Neural cell (in vitro differentiated cells): ENCODE data around the gene CDH4.

Experiments
- EP300 ChIP-seq: fragments of 450-650 bp; conservative IDR thresholded peaks from 2 replicates; pipeline ENCODE4 v1.6.1; 2014; ENCODE audit warnings: antibody characterized with exemption, mild to moderate bottlenecking, moderate library complexity; ENCODE audit not compliant: poor library complexity, severe bottlenecking
- EZH2 ChIP-seq: fragments of 200-600, 300-800 bp; shearing (Covaris generic), sonication (generic); IDR thresholded peaks from 2 replicates; pipeline ENCODE4 v1.6.1; 2014; ENCODE audit warnings: antibody characterized with exemption, low read length, borderline replicate concordance, mild to moderate bottlenecking; ENCODE audit not compliant: insufficient read depth, poor library complexity, severe bottlenecking
- MXI1 ChIP-seq: fragments of 450-650 bp; conservative IDR thresholded peaks from 2 replicates; pipeline ENCODE4 v1.6.1; 2014; ENCODE audit warnings: antibody characterized with exemption, mild to moderate bottlenecking; ENCODE audit not compliant: poor library complexity, severe bottlenecking
- RAD21 ChIP-seq: fragments of 450-650 bp; conservative IDR thresholded peaks from 2 replicates; pipeline ENCODE4 v1.6.1; 2014; ENCODE audit warnings: antibody characterized with exemption, mild to moderate bottlenecking, moderate library complexity
- TF ChIP-seq, protein P1 (sequence below): fragments of 450-650 bp; IDR thresholded peaks from 2 replicates; pipeline ENCODE4 v1.5.1; 2014; ENCODE audit warnings: antibody characterized with exemption, mild to moderate bottlenecking, moderate library complexity; ENCODE audit not compliant: poor library complexity, severe bottlenecking

DNA sequence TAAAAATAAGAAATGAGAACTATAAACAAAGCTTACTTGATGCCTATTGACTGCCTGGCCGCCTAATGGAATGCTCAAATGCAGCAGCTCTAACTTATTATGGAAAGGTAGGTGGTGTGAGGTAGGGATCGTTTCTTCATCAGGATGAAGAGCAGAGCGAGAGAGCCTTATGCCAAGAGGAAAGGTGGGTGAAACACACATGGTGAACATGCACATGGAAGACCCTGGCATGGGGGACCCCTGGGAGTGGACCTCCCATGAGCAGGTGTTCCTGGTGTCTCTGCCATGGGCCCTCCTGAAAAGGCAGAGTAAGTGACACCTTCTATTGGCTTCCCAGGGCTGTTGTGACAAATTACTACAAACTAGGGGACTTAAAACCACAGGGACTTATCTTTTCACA, 130.1 kb downstream of the CDH4 start:
- TF ChIP-seq, protein P1, sequence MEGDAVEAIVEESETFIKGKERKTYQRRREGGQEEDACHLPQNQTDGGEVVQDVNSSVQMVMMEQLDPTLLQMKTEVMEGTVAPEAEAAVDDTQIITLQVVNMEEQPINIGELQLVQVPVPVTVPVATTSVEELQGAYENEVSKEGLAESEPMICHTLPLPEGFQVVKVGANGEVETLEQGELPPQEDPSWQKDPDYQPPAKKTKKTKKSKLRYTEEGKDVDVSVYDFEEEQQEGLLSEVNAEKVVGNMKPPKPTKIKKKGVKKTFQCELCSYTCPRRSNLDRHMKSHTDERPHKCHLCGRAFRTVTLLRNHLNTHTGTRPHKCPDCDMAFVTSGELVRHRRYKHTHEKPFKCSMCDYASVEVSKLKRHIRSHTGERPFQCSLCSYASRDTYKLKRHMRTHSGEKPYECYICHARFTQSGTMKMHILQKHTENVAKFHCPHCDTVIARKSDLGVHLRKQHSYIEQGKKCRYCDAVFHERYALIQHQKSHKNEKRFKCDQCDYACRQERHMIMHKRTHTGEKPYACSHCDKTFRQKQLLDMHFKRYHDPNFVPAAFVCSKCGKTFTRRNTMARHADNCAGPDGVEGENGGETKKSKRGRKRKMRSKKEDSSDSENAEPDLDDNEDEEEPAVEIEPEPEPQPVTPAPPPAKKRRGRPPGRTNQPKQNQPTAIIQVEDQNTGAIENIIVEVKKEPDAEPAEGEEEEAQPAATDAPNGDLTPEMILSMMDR = no peak
- TF ChIP-seq RAD21 = no peak
- TF ChIP-seq EZH2 = no peak
- TF ChIP-seq EP300 = no peak
- no peak for TF ChIP-seq MXI1
